Smooth muscle cell (in vitro differentiated cells): ENCODE results near the gene HUS1. TPM values are rescaled to one million over a fixed set of nuclear protein-coding genes. Genes with fewer than 3 reads are reported as not detected.

Source experiments
- DNase-seq: peaks from one replicate; lab custom pipeline; 2025; ENCODE audit not compliant: unreplicated experiment; lab: John Stamatoyannopoulos, UW
- H2AFZ ChIP-seq: fragments of 200-600 bp; sonication (generic); 2 replicates; pipeline ENCODE4 v1.6.0; 2016; ENCODE audit warnings: antibody characterized with exemption, low read depth, mild to moderate bottlenecking
- H3F3A ChIP-seq: fragments of 200-600 bp; sonication (generic); 2 replicates; pipeline ENCODE4 v1.6.0; 2017; ENCODE audit warnings: antibody characterized with exemption, low read depth
- H3K27ac ChIP-seq: fragments of 200-600 bp; sonication (generic); 2 replicates; pipeline ENCODE4 v1.5.1; 2016; ENCODE audit warnings: low read depth, mild to moderate bottlenecking
- H3K27me3 ChIP-seq: fragments of 200-600 bp; sonication (generic); 2 replicates; pipeline ENCODE4 v1.6.1; 2016; ENCODE audit warnings: low read depth, mild to moderate bottlenecking
- H3K36me3 ChIP-seq: fragments of 200-600 bp; sonication (generic); 2 replicates; pipeline ENCODE4 v1.5.1; 2016; ENCODE audit warnings: low read depth
- H3K4me1 ChIP-seq: fragments of 200-600 bp; sonication (generic); 2 replicates; pipeline ENCODE4 v1.5.1; 2016; ENCODE audit warnings: low read depth
- H3K4me2 ChIP-seq: fragments of 200-600 bp; sonication (generic); 2 replicates; pipeline ENCODE4 v1.6.0; 2016; ENCODE audit warnings: mild to moderate bottlenecking
- H3K4me3 ChIP-seq: fragments of 200-600 bp; sonication (generic); 2 replicates; pipeline ENCODE4 v1.5.1; 2016; ENCODE audit warnings: mild to moderate bottlenecking
- H3K79me2 ChIP-seq: fragments of 200-600 bp; sonication (generic); 2 replicates; pipeline ENCODE4 v1.6.0; 2016; ENCODE audit warnings: low read depth, mild to moderate bottlenecking
- H3K9ac ChIP-seq: fragments of 200-600 bp; sonication (generic); 2 replicates; pipeline ENCODE4 v1.6.0; 2016; ENCODE audit warnings: low read depth
- H3K9me3 ChIP-seq: fragments of 200-600 bp; sonication (generic); replicated peaks from 2 replicates; pipeline ENCODE4 v1.5.1; 2016; ENCODE audit warnings: low read depth
- H4K20me1 ChIP-seq: fragments of 200-600 bp; sonication (generic); 2 replicates; pipeline ENCODE4 v1.6.0; 2016; ENCODE audit warnings: low read depth
- CTCF ChIP-seq: fragments of 200-600 bp; sonication (generic); IDR thresholded peaks from 2 replicates; pipeline ENCODE4 v1.5.1; 2017; ENCODE audit warnings: borderline replicate concordance, mild to moderate bottlenecking, antibody characterized with exemption; ENCODE audit not compliant: insufficient read depth, poor library complexity, severe bottlenecking
- WGBS: methylation state at CpG from one replicate; pipeline ENCODE4 v1.1.7; 2016; ENCODE audit warnings: low lambda C conversion rate; 5-methylcytosine and 5-hydroxymethylcytosine counted together
- polyA plus RNA-seq: library from polyadenylated mRNA; unstranded; fragments of >200 nt; fragmentation: Nextera tagmentation; extraction: Ambion mirVana; gene quantifications from 2 replicates; pipeline ENCODE4 v1.2.1, GENCODE V29; 2016
- total RNA-seq: library from RNA; depleted of rRNA; stranded (reverse); fragments of >200 nt; gene quantifications from 2 replicates; pipeline ENCODE4 v1.2.3, GENCODE V29; 2014

HUS1 gene
- total and polyA plus RNA-seq, 2 experiments from 2014 or later = 13.2 to 35.8 TPM

GRCh38 chr7:48009954-48010353, 30.5 kb upstream of the HUS1 start:
- Histone ChIP-seq H3K4me3 (no peak overlapping the region), H3F3A (no peaks in the 10 kb centered on the region), H3K4me1 (no peaks in the 10 kb centered on the region), H3K9ac (no peak overlapping the region), H3K79me2 (no peaks in the 10 kb centered on the region), H3K9me3 (no peaks in the 10 kb centered on the region), H2AFZ (no peak overlapping the region), H3K4me2 (no peak overlapping the region), H3K27ac (no peak overlapping the region), H4K20me1 (no peaks in the 10 kb centered on the region), H3K27me3 (no peaks in the 10 kb centered on the region), H3K36me3 (no peaks in the 10 kb centered on the region)
- WGBS = 95% methylated on average over 4 of the region's 4 CpGs
- no peak for DNase-seq
- no peak for TF ChIP-seq CTCF

- Histone ChIP-seq H3K27me3 (no peaks in the 10 kb centered on the region), H3K36me3 (no peaks in the 10 kb centered on the region), H3K79me2 (no peaks in the 10 kb centered on the region), H3K4me3 (no peak overlapping the region), H3K9me3 (no peaks in the 10 kb centered on the region), H3K4me1 (no peaks in the 10 kb centered on the region), H3F3A (no peaks in the 10 kb centered on the region), H4K20me1 (no peaks in the 10 kb centered on the region), H3K4me2 (no peak overlapping the region), H3K27ac (no peak overlapping the region), H3K9ac (no peak overlapping the region), H2AFZ (no peak overlapping the region)
- TF ChIP-seq CTCF = no peak
- WGBS = 84% methylated on average over 4 of the region's 4 CpGs
- no peak for DNase-seq
These were observed 29.8 kb upstream of the HUS1 start for GRCh38 chr7:48009257-48009656.

- Histone ChIP-seq H3F3A (no peaks in the 10 kb centered on the region), H3K4me3 (no peak overlapping the region), H3K4me1 (no peaks in the 10 kb centered on the region), H3K27ac (no peak overlapping the region), H3K9me3 (no peaks in the 10 kb centered on the region), H3K36me3 (no peaks in the 10 kb centered on the region), H2AFZ (no peak overlapping the region), H3K4me2 (no peak overlapping the region), H3K79me2 (no peaks in the 10 kb centered on the region), H3K9ac (no peak overlapping the region), H3K27me3 (no peaks in the 10 kb centered on the region), H4K20me1 (no peaks in the 10 kb centered on the region)
- 88% methylated on average over 6 of the region's 6 CpGs for WGBS
- TF ChIP-seq CTCF = no peak
- no peak for DNase-seq
These were observed 27.5 kb upstream of the HUS1 start for GRCh38 chr7:48006866-48007265.

GRCh38 chr7:48004638-48005037, 25.2 kb upstream of the HUS1 start:
- Histone ChIP-seq H3K4me1 (no peaks in the 10 kb centered on the region), H3K36me3 (no peaks in the 10 kb centered on the region), H3K27ac (no peak overlapping the region), H2AFZ (peak overlapping the region; percentile 46), H3K9me3 (no peaks in the 10 kb centered on the region), H3F3A (no peaks in the 10 kb centered on the region), H3K79me2 (no peaks in the 10 kb centered on the region), H3K9ac (no peak overlapping the region), H3K4me3 (no peak overlapping the region), H3K4me2 (no peak overlapping the region), H4K20me1 (no peaks in the 10 kb centered on the region), H3K27me3 (no peaks in the 10 kb centered on the region)
- DNase-seq = no peak
- WGBS = 38% methylated on average over 5 of the region's 5 CpGs
- TF ChIP-seq CTCF = no peak
